Thyroid gland (tissue), 4 donors: ENCODE data around the gene SIRT7.

Source experiments
- POLR2A ChIP-seq, 2 donors: fragments of 450-650 bp; IDR thresholded peaks; one replicate each; pipeline ENCODE4 v1.6.1; 2017; ENCODE audit warnings: antibody characterized with exemption in 2 of 2, mild to moderate bottlenecking in 2 of 2, moderate library complexity in 1 of 2
- TF ChIP-seq, protein P1 (sequence below), 6 experiments: fragments of 200-600 bp in 3 of 6; fragments of 450-650 bp in 3 of 6; sonication (generic) in 3 of 6; IDR thresholded peaks; one replicate each; pipeline ENCODE4 v1.5.1; 2016 to 2019; ENCODE audit warnings: antibody characterized with exemption in 6 of 6, mild to moderate bottlenecking in 2 of 6, inconsistent platforms in 1 of 6, moderate library complexity in 1 of 6

DNA sequence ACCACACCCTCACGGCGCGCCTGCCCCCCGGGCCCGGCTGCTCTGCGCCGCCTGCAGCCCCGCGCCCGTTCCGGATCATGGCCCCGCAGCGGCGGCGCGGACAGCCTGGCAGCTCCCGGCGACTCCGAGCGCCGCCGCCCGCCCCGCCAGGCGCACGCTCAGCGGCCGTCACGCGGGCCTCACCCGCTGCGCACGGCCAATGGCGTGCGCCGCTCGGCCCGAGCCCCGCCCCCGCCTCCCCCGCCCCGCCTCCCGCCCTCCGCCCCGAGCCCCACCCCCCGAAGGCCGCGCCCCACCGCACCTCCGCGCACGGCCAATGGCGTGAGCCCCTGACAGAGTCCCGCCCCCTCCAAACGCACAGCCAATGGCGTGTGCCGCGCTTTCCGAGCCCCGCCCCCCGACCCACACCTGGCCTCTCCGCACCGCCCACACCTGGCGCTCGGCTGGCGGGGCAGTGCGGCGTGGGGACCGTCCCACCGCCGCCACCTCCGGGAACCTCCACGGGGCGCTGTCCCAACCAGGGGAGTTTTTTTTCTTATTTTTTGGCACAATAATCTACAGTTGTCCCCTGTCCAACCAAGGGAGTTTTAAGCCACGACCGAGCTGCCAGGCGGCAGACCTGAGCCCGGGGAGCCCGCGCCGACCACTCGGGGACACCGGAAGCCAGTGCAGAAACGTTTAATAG lies 6.6 kb downstream of the SIRT7 start, which contains the start of gene PCYT2:
- TF ChIP-seq, protein P1, sequence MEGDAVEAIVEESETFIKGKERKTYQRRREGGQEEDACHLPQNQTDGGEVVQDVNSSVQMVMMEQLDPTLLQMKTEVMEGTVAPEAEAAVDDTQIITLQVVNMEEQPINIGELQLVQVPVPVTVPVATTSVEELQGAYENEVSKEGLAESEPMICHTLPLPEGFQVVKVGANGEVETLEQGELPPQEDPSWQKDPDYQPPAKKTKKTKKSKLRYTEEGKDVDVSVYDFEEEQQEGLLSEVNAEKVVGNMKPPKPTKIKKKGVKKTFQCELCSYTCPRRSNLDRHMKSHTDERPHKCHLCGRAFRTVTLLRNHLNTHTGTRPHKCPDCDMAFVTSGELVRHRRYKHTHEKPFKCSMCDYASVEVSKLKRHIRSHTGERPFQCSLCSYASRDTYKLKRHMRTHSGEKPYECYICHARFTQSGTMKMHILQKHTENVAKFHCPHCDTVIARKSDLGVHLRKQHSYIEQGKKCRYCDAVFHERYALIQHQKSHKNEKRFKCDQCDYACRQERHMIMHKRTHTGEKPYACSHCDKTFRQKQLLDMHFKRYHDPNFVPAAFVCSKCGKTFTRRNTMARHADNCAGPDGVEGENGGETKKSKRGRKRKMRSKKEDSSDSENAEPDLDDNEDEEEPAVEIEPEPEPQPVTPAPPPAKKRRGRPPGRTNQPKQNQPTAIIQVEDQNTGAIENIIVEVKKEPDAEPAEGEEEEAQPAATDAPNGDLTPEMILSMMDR (IDR thresholded peaks at IDR 0.05) = peak in 2 of 6 experiments; percentile 21 to 22
- TF ChIP-seq POLR2A (IDR thresholded peaks at IDR 0.05) = peak in 1 of 2 donors; percentile 57
